H9 (cell line): ENCODE results near the gene NAE1. TPM values are rescaled to one million over a fixed set of nuclear protein-coding genes. Genes with fewer than 3 reads are reported as not detected.

ENCODE experiments used
- DNase-seq: peaks from one replicate; pipeline ENCODE4 v3.0.0-alpha.2; 2017
- H2AFZ ChIP-seq: one replicate; pipeline ENCODE4 v1.6.1; 2013; ENCODE audit warnings: mild to moderate bottlenecking, low read length, control low read depth, moderate library complexity
- H2AK5ac ChIP-seq: 2 replicates; pipeline ENCODE4 v1.6.1; 2013; ENCODE audit warnings: low read length, control low read depth, mixed read lengths; ENCODE audit not compliant: insufficient read length
- H2BK120ac ChIP-seq: one replicate; pipeline ENCODE4 v1.6.1; 2013; ENCODE audit warnings: low read depth, mild to moderate bottlenecking, low read length, control low read depth, inconsistent platforms; ENCODE audit not compliant: poor library complexity, severe bottlenecking
- H2BK12ac ChIP-seq: 2 replicates; pipeline ENCODE4 v1.6.1; 2013; ENCODE audit warnings: low read length, control low read depth, mixed read lengths, low read depth; ENCODE audit not compliant: insufficient read length
- H2BK15ac ChIP-seq: 2 replicates; pipeline ENCODE4 v1.6.1; 2013; ENCODE audit warnings: low read depth, low read length, control low read depth
- H2BK20ac ChIP-seq: one replicate; pipeline ENCODE4 v1.6.1; 2013; ENCODE audit warnings: low read depth, mild to moderate bottlenecking, low read length, control low read depth, inconsistent platforms; ENCODE audit not compliant: poor library complexity, severe bottlenecking
- H2BK5ac ChIP-seq: 2 replicates; pipeline ENCODE4 v1.6.1; 2013; ENCODE audit warnings: low read length, control low read depth, mixed read lengths; ENCODE audit not compliant: insufficient read length
- H3K14ac ChIP-seq: 2 replicates; pipeline ENCODE4 v1.6.1; 2013; ENCODE audit warnings: low read length, control low read depth; ENCODE audit not compliant: insufficient read depth
- H3K18ac ChIP-seq: 2 replicates; pipeline ENCODE4 v1.6.1; 2013; ENCODE audit warnings: low read depth, mild to moderate bottlenecking, mixed read lengths, low read length, control low read depth; ENCODE audit not compliant: insufficient read length
- H3K23ac ChIP-seq: 2 replicates; pipeline ENCODE4 v1.6.1; 2013; ENCODE audit warnings: low read length, control low read depth, mixed read lengths, low read depth; ENCODE audit not compliant: insufficient read length
- H3K23me2 ChIP-seq: 2 replicates; pipeline ENCODE4 v1.6.1; 2013; ENCODE audit warnings: low read depth, mild to moderate bottlenecking, mixed read lengths, low read length, control low read depth; ENCODE audit not compliant: insufficient read length, poor library complexity, severe bottlenecking
- H3K27ac ChIP-seq: 2 replicates; pipeline ENCODE4 v1.5.1; 2013; ENCODE audit warnings: low read length, control low read depth, mixed read lengths, low read depth; ENCODE audit not compliant: insufficient read length
- H3K27me3 ChIP-seq: 2 replicates; pipeline ENCODE4 v1.6.1; 2013; ENCODE audit warnings: low read length, control low read depth, inconsistent platforms; ENCODE audit not compliant: insufficient read depth
- H3K4ac ChIP-seq: 2 replicates; pipeline ENCODE4 v1.6.1; 2013; ENCODE audit warnings: low read depth, mild to moderate bottlenecking, control low read depth, inconsistent platforms, low read length, moderate library complexity
- H3K4me1 ChIP-seq: 2 replicates; pipeline ENCODE4 v1.6.1; 2013; ENCODE audit warnings: low read length, control low read depth, inconsistent platforms; ENCODE audit not compliant: insufficient read depth
- H3K4me2 ChIP-seq: 2 replicates; pipeline ENCODE4 v1.6.1; 2013; ENCODE audit warnings: low read length, control low read depth, mixed read lengths; ENCODE audit not compliant: insufficient read length, insufficient read depth
- H3K56ac ChIP-seq: 2 replicates; pipeline ENCODE4 v1.6.1; 2013; ENCODE audit warnings: low read depth, mild to moderate bottlenecking, mixed read lengths, low read length, control low read depth; ENCODE audit not compliant: insufficient read length
- H3K79me1 ChIP-seq: 2 replicates; pipeline ENCODE4 v1.6.1; 2013; ENCODE audit warnings: low read depth, mild to moderate bottlenecking, moderate library complexity, low read length, control low read depth, inconsistent platforms; ENCODE audit not compliant: insufficient read depth, poor library complexity, severe bottlenecking
- H3K79me2 ChIP-seq: 2 replicates; pipeline ENCODE4 v1.6.1; 2013; ENCODE audit warnings: low read length, control low read depth, inconsistent platforms; ENCODE audit not compliant: insufficient read depth
- H3K9ac ChIP-seq: 2 replicates; pipeline ENCODE4 v1.6.1; 2013; ENCODE audit warnings: low read length, control low read depth, mixed read lengths; ENCODE audit not compliant: insufficient read length; ENCODE audit errors: extremely low read depth
- H3K9me3 ChIP-seq: one replicate; pipeline ENCODE4 v1.6.1; 2013; ENCODE audit warnings: low read depth, low read length, inconsistent platforms; ENCODE audit not compliant: control insufficient read depth
- H3T11ph ChIP-seq: one replicate; pipeline ENCODE4 v1.6.1; 2013; ENCODE audit warnings: mild to moderate bottlenecking, low read length, control low read depth, inconsistent platforms
- H4K20me1 ChIP-seq: one replicate; pipeline ENCODE4 v1.6.1; 2013; ENCODE audit not compliant: control insufficient read depth, insufficient read length, insufficient read depth
- H4K5ac ChIP-seq: 2 replicates; pipeline ENCODE4 v1.6.1; 2013; ENCODE audit warnings: low read depth, mild to moderate bottlenecking, mixed read lengths, low read length, control low read depth; ENCODE audit not compliant: insufficient read length
- H4K8ac ChIP-seq: replicated peaks from 2 replicates; pipeline ENCODE4 v1.6.1; 2013; ENCODE audit warnings: low read length, control low read depth, mixed read lengths, low read depth; ENCODE audit not compliant: insufficient read length
- H4K91ac ChIP-seq: 2 replicates; pipeline ENCODE4 v1.6.1; 2013; ENCODE audit warnings: low read depth, mild to moderate bottlenecking, moderate library complexity, mixed read lengths, low read length, control low read depth; ENCODE audit not compliant: insufficient read length
- H3K27ac Mint-ChIP-seq, 3 experiments: 2 replicates in 2 of 3; 3 replicates in 1 of 3; pipeline ENCODE4 v1.8.0; 2020 to 2021; ENCODE audit warnings: mixed read lengths in 3 of 3, mild to moderate bottlenecking in 1 of 3, moderate library complexity in 1 of 3
- H3K27me3 Mint-ChIP-seq: 2 replicates; pipeline ENCODE4 v1.8.0; 2021; ENCODE audit warnings: low read depth, mild to moderate bottlenecking, moderate library complexity, mixed read lengths
- H3K36me3 Mint-ChIP-seq, 3 experiments: 2 replicates in 2 of 3; 3 replicates in 1 of 3; pipeline ENCODE4 v1.8.0; 2020 to 2021; ENCODE audit warnings: low read depth in 3 of 3, mixed read lengths in 3 of 3; ENCODE audit not compliant: insufficient read depth in 1 of 3
- H3K4me1 Mint-ChIP-seq, 2 experiments: 2 replicates each; pipeline ENCODE4 v1.8.0; 2020; ENCODE audit warnings: mixed read lengths in 2 of 2
- H3K4me3 Mint-ChIP-seq, 2 experiments: 2 replicates in 1 of 2; 3 replicates in 1 of 2; pipeline ENCODE4 v1.8.0; 2020 to 2021; ENCODE audit warnings: mild to moderate bottlenecking in 2 of 2, mixed read lengths in 2 of 2, moderate library complexity in 1 of 2
- H3K9me3 Mint-ChIP-seq, 2 experiments: 2 replicates in 1 of 2; 3 replicates in 1 of 2; pipeline ENCODE4 v1.8.0; 2020; ENCODE audit warnings: mild to moderate bottlenecking in 2 of 2, mixed read lengths in 2 of 2, moderate library complexity in 1 of 2
- CTCF ChIP-seq: fragments of 200-600 bp; sonication (generic); conservative IDR thresholded peaks from 3 replicates; pipeline ENCODE4 v1.8.0; 2021; ENCODE audit warnings: antibody characterized with exemption, mild to moderate bottlenecking
- WGBS: extraction: QIAGEN DNeasy Blood & Tissue Kit; methylation state at CpG from one replicate; pipeline ENCODE4 v1.1.7; 2013; ENCODE audit warnings: missing lambda C conversion rate, low lambda C conversion rate, mixed read lengths; ENCODE audit not compliant: insufficient read length; ENCODE audit errors: extremely low coverage; 5-methylcytosine and 5-hydroxymethylcytosine counted together
- total RNA-seq: library from RNA; stranded (reverse); gene quantifications from 2 replicates; pipeline ENCODE4 v1.2.1, GENCODE V29; 2021

The NAE1 gene
- total RNA-seq, 1 experiment from 2014 or later: 144 TPM

GRCh38 chr16:66848172-66848571, 17.4 kb upstream of the NAE1 start:
- no peak for TF ChIP-seq CTCF
- Histone ChIP-seq H3K56ac (no peak overlapping the region), H4K20me1 (no peaks in the 10 kb centered on the region), H3K4me1 (no peaks in the 10 kb centered on the region; the same call in 1 of the 2 replicates), H2AK5ac (no peak overlapping the region), H4K8ac (no peak overlapping the region), H3K4me2 (no peak overlapping the region), H3K23me2 (peaks cover 13% of the 10 kb centered on the region), H2BK15ac (no peak overlapping the region), H3K27me3 (peaks cover 17% of the 10 kb centered on the region), H2AFZ (no peak overlapping the region), H3K79me1 (no peaks in the 10 kb centered on the region), H3K14ac (no peak overlapping the region), H4K5ac (no peak overlapping the region), H3K27ac (no peak overlapping the region), H3K9me3 (no peaks in the 10 kb centered on the region), H3K18ac (no peak overlapping the region), H2BK5ac (no peak overlapping the region), H3K79me2 (no peaks in the 10 kb centered on the region), H3K23ac (no peak overlapping the region), H2BK20ac (no peak overlapping the region), H2BK12ac (no peak overlapping the region), H4K91ac (no peak overlapping the region), H2BK120ac (no peak overlapping the region), H3T11ph (no peak overlapping the region), H3K9ac (no peak overlapping the region), H3K4ac (no peak overlapping the region)
- Mint-ChIP-seq H3K9me3 (no peaks in the 10 kb centered on the region), H3K27ac (no peak overlapping the region; a peak in 1 of 7 replicates), H3K27me3 (peaks cover 59% of the 10 kb centered on the region), H3K4me3 (no peak overlapping the region), H3K36me3 (no peaks in the 10 kb centered on the region; a peak in 1 of 7 replicates), H3K4me1 (peaks cover 2 to 16% of the 10 kb centered on the region in 2 experiments; a peak in 3 of 4 replicates)
- DNase-seq: no peak
- WGBS: no CpG with 5 or more reads among the region's 2 CpGs
